ENCODE measurements around the gene CADM1. TPM values are rescaled to one million over a fixed set of nuclear protein-coding genes. Genes with fewer than 3 reads are reported as not detected.

Gene CADM1
- total RNA-seq, 1 experiment from 2014 or later, result 534 TPM

GRCh38 chr11:115276191-115276590 is 228.0 kb downstream of the CADM1 start:
- intact Hi-C loops (cut with micrococcal nuclease; ENCODE audit: unreplicated experiment), result no loop called here
- Histone ChIP-seq H3K4me1 (peaks cover 32% of the 10 kb centered on the region), H3K27me3 (replicated peaks; ENCODE audit: control insufficient read depth, insufficient read depth, low read length) (no peaks in the 10 kb centered on the region), H3K9me3 (no peaks in the 10 kb centered on the region), H3K36me3 (ENCODE audit: control insufficient read depth, insufficient read depth, low read length) (no peaks in the 10 kb centered on the region), H3K4me3 (ENCODE audit: low read depth, low read length) (no peak overlapping the region)
- no peak for DNase-seq
- H3K4me3 Mint-ChIP-seq (ENCODE audit: unreplicated experiment), result no peak overlapping the region
- H3K36me3 Mint-ChIP-seq (ENCODE audit: insufficient read depth, unreplicated experiment), result peaks cover 25% of the 10 kb centered on the region
- ChIA-PET CTCF (no interaction called here), POLR2A (no interaction called here)
- peaks cover 12% of the 10 kb centered on the region for H3K9me3 Mint-ChIP-seq (ENCODE audit: unreplicated experiment)
- BruUV-seq (replicated peaks), result no TSS peak
- no peaks in the 10 kb centered on the region for H3K27me3 Mint-ChIP-seq (ENCODE audit: insufficient read depth, unreplicated experiment)
- peaks cover 23% of the 10 kb centered on the region for H3K4me1 Mint-ChIP-seq (ENCODE audit: low read depth, unreplicated experiment)
- TF ChIP-seq CTCF (IDR thresholded peaks at IDR 0.05; ENCODE audit: insufficient read depth in 1 of 2, low read depth in 1 of 2, low read length in 1 of 2, severe bottlenecking in 1 of 2, unreplicated experiment in 1 of 2), result no peak
- no peak overlapping the region for H3K27ac Mint-ChIP-seq (ENCODE audit: unreplicated experiment)

- BruUV-seq (replicated peaks), result no TSS peak
- no peak for DNase-seq
- H3K4me3 Mint-ChIP-seq (ENCODE audit: unreplicated experiment), result no peak overlapping the region
- Histone ChIP-seq H3K4me1 (peaks cover 24% of the 10 kb centered on the region), H3K27me3 (replicated peaks; ENCODE audit: control insufficient read depth, insufficient read depth, low read length) (no peaks in the 10 kb centered on the region), H3K4me3 (ENCODE audit: low read depth, low read length) (no peak overlapping the region), H3K9me3 (no peaks in the 10 kb centered on the region), H3K36me3 (ENCODE audit: control insufficient read depth, insufficient read depth, low read length) (no peaks in the 10 kb centered on the region)
- ChIA-PET POLR2A (interaction anchor here (0.6 kb wide), 1 partner anchor 12 kb away, joined by 3 read pairs; no protein-coding TSS in a partner anchor), CTCF (no interaction called here)
- H3K27me3 Mint-ChIP-seq (ENCODE audit: insufficient read depth, unreplicated experiment), result no peaks in the 10 kb centered on the region
- no peak overlapping the region for H3K27ac Mint-ChIP-seq (ENCODE audit: unreplicated experiment)
- no peak for TF ChIP-seq CTCF (IDR thresholded peaks at IDR 0.05; ENCODE audit: insufficient read depth in 1 of 2, low read depth in 1 of 2, low read length in 1 of 2, severe bottlenecking in 1 of 2, unreplicated experiment in 1 of 2)
- peaks cover 20% of the 10 kb centered on the region for H3K36me3 Mint-ChIP-seq (ENCODE audit: insufficient read depth, unreplicated experiment)
- peaks cover 13% of the 10 kb centered on the region for H3K4me1 Mint-ChIP-seq (ENCODE audit: low read depth, unreplicated experiment)
- peaks cover 12% of the 10 kb centered on the region for H3K9me3 Mint-ChIP-seq (ENCODE audit: unreplicated experiment)
- intact Hi-C loops (cut with micrococcal nuclease; ENCODE audit: unreplicated experiment), result no loop called here
Measured at GRCh38 chr11:115275045-115275444, 229.2 kb downstream of the CADM1 start.

GRCh38 chr11:115272925-115273324 is 231.3 kb downstream of the CADM1 start:
- Histone ChIP-seq H3K4me3 (ENCODE audit: low read depth, low read length) (no peak overlapping the region), H3K27me3 (replicated peaks; ENCODE audit: control insufficient read depth, insufficient read depth, low read length) (no peaks in the 10 kb centered on the region), H3K9me3 (no peaks in the 10 kb centered on the region), H3K36me3 (ENCODE audit: control insufficient read depth, insufficient read depth, low read length) (no peaks in the 10 kb centered on the region), H3K4me1 (peaks cover 3% of the 10 kb centered on the region; the same call in 1 of the 2 replicates)
- Mint-ChIP-seq H3K4me3 (ENCODE audit: unreplicated experiment) (no peak overlapping the region), H3K27ac (ENCODE audit: unreplicated experiment) (no peak overlapping the region), H3K36me3 (ENCODE audit: insufficient read depth, unreplicated experiment) (peaks cover 24% of the 10 kb centered on the region), H3K27me3 (ENCODE audit: insufficient read depth, unreplicated experiment) (no peaks in the 10 kb centered on the region), H3K4me1 (ENCODE audit: low read depth, unreplicated experiment) (peaks cover 11% of the 10 kb centered on the region), H3K9me3 (ENCODE audit: unreplicated experiment) (peaks cover 2% of the 10 kb centered on the region)
- CTCF ChIA-PET, result no interaction called here
- no peak for TF ChIP-seq CTCF (IDR thresholded peaks at IDR 0.05; ENCODE audit: insufficient read depth in 1 of 2, low read depth in 1 of 2, low read length in 1 of 2, severe bottlenecking in 1 of 2, unreplicated experiment in 1 of 2)
- DNase-seq, result no peak
- intact Hi-C loops (cut with micrococcal nuclease; ENCODE audit: unreplicated experiment), result no loop called here
- no TSS peak for BruUV-seq (replicated peaks)
- POLR2A ChIA-PET, result no interaction called here

All from Caco-2 (cell line).